ENCODE results near the gene CFAP97D2.
"Not testable (repeated sequence)": the region's sequence is repeated elsewhere in the genome, so short reads cannot be mapped to it uniquely, and the experiment has no call there.

The CFAP97D2 gene

DNA sequence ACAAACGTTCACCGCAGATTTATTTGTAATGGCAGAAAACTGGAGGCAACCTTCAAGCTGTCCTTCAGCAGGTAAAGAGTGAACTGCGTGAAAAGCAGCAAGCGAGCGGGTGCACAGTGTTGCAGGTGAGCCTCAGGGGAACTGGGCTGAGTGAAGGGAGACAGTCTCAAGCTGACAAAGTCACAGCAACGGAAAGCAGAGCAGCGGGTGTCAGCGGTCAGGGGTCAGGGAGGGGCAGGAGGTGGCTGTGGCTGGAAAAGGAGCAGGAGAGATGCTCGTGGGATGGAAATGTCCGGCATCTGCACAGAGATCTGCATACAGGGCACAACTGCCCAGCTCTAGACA, 38.2 kb upstream of the CFAP97D2 start:
- Mint-ChIP-seq H3K27ac (no peak overlapping the region), H3K9me3 (no peaks in the 10 kb centered on the region), H3K4me3 (no peak overlapping the region), H3K4me1 (peaks cover 13% of the 10 kb centered on the region), H3K36me3 (no peaks in the 10 kb centered on the region), H3K27me3 (no peaks in the 10 kb centered on the region)
- peak; percentile 83 for ATAC-seq

DNA sequence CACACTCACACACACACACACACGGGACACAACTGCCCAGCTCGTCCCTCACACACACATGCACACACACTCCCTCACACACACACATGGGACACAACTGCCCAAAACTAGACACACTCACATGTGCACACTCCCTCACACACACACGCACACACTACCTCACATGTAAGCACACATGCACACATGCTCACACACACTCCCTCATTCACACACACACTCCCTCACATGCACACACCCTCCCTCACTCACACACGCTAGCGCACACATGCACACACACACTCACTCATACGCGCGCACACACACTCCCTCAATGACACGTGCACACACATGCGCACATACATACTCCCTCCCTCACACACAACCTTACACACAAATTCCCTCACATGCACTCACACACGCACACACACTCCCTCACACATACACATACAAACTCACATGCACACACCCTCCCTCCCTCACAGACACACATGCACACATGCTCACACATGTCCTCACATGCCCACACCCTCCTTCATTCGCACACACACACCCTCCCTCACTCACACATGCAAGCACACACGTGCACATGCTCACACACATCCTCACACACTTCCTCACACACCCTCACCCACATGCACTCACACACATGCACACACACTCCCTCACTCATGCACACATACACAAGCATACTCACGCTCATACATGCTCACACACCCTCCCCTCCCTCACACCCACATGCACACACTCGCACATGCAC, 37.6 kb upstream of the CFAP97D2 start:
- Mint-ChIP-seq H3K4me3 (no peak overlapping the region), H3K4me1 (peaks cover 18% of the 10 kb centered on the region), H3K36me3 (no peaks in the 10 kb centered on the region), H3K9me3 (no peaks in the 10 kb centered on the region), H3K27me3 (no peaks in the 10 kb centered on the region), H3K27ac (no peak overlapping the region)
- ATAC-seq = no peak

DNA sequence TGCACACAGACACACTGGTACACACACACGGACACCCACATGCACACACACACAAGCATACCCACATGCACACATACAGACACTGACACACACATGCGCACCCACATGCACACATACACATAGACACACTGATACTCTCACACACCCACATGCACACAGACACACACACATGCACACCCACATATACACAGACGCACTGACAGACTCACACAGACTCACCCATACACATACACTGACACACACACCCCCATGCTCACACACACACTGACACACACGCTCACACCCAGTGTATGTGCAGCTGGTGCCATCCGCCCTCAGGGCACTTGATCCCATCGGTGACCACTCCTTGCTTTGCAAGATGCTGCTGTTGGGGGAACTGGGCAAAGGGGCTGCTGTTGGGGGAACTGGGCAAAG, 36.9 kb upstream of the CFAP97D2 start:
- no peak for ATAC-seq
- Mint-ChIP-seq H3K36me3 (no peaks in the 10 kb centered on the region), H3K4me1 (peaks cover 26% of the 10 kb centered on the region), H3K9me3 (no peaks in the 10 kb centered on the region), H3K27me3 (no peaks in the 10 kb centered on the region), H3K27ac (no peak overlapping the region), H3K4me3 (no peak overlapping the region)

DNA sequence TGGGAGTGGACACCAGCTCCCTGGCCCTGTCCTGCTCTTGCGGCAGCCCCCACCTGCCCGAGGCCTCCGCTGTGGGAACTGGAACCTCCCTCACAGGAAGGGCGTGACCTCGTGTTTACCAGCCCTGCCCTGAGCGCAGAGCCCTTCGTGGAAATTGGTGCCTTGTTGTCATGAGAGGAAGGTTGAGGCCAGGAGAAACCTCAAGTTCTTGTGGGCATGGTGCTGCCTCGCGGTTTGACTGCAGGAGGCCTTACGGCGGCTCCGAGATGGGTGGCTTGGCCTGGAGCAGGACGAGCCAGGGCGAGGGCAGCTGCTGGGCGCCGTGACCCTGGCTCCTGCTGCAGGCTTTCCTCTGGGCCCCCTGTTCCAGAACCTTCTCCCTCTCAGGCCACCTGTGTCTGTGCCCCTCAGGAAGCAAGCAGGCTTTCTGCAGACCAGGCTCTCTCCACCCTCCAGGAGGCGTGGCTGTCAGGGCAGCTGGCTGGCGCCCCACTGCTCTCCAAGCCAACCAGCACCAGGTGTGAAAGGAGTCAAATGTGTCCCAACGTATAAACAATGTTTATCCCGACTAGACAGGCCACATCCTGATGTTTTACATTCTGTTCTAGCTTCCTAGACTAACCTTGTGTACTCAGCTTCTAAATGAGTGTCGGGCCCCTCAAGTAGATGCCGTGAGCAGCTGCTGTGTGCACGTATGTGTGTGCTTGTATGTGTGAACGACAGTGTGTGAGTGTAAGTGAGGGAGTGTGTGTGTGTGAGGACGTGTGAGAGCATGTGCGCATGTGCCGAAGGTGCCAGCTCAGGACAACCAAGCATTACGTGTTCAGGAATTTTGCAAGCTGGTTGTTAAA, 36.2 kb upstream of the CFAP97D2 start:
- H3K36me3 Mint-ChIP-seq = no peaks in the 10 kb centered on the region
- H3K27ac Mint-ChIP-seq = no peak overlapping the region
- no peaks in the 10 kb centered on the region for H3K27me3 Mint-ChIP-seq
- peak; percentile 61 for ATAC-seq
- H3K4me3 Mint-ChIP-seq = no peak overlapping the region
- H3K9me3 Mint-ChIP-seq = no peaks in the 10 kb centered on the region
- peaks cover 29% of the 10 kb centered on the region for H3K4me1 Mint-ChIP-seq

DNA sequence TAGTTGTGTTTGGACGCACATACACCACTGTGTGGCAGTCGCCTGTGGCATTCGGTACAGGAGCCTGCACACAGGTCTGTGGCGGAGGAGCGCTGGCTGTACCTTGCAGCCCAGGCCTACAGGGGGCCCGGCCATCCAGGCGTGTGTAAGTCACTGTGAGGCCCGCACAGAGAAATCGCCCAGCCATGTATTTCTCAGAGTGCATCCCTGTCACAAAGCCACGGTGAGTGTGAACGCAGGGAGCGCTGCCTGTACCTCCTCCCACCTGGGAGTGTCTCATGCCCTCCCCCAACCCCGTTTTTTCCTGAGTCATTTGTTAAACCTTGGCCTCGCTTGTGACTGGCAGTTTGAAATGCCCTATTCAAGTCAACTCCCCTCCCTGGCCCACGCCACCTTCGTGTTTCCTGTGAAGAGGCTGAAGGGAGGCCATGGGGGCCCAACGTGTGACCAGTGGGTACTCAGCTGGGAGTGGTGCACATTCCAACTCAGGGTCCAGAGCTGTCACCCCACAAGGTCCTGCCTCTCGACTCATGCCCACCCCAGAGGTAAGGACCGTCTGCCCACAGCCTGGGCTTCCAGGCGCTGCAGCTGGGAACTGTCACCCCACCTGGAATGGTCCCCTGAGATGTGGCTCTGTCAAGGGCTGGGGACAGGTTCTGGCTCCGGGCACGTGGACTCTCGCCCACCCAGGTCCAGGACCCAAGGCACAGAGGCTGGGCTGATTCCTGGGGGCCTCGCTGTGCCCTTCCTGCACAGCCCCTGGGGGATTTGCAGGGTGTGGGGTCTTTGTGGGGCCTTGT, 35.1 kb upstream of the CFAP97D2 start:
- H3K4me3 Mint-ChIP-seq = no peak overlapping the region
- H3K4me1 Mint-ChIP-seq = peaks cover 40% of the 10 kb centered on the region
- no peaks in the 10 kb centered on the region for H3K9me3 Mint-ChIP-seq
- no peaks in the 10 kb centered on the region for H3K36me3 Mint-ChIP-seq
- H3K27me3 Mint-ChIP-seq = no peaks in the 10 kb centered on the region
- H3K27ac Mint-ChIP-seq = no peak overlapping the region
- peak; percentile 56 for ATAC-seq

DNA sequence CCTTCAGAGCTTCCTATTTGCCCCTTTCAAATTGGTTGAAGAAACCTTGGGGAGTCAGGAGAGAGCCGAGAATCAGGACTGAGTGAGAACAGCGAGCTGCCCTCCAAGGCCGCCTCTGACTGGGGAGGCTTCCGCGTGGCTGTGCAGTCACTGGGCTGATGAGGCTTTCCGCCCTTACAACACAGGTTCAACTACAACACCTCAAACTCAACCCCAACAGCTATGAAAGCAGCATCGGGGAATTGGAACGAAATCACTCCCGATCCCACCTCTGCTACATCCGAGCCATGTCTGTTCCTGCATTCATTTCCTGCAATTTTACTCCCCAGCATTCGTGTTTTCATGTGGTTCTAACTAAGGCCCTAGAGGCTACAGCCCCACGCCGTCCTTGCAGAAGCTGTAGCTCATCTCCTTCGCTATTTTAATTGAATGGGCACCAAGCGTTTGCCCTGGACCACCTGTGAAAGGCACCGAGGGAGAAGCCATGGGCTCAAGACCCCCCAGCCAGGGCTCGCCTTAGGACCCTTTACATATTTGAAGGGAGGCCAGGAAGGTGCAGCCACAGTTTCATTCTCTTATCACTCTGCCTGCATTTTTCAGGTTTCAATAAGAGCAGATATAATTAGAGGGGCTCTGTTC, 34.3 kb upstream of the CFAP97D2 start:
- H3K36me3 Mint-ChIP-seq = no peaks in the 10 kb centered on the region
- H3K27me3 Mint-ChIP-seq = no peaks in the 10 kb centered on the region
- peaks cover 46% of the 10 kb centered on the region for H3K4me1 Mint-ChIP-seq
- H3K27ac Mint-ChIP-seq = peak overlapping the region; percentile 64
- H3K9me3 Mint-ChIP-seq = no peaks in the 10 kb centered on the region
- H3K4me3 Mint-ChIP-seq = no peak overlapping the region
- ATAC-seq = no peak

DNA sequence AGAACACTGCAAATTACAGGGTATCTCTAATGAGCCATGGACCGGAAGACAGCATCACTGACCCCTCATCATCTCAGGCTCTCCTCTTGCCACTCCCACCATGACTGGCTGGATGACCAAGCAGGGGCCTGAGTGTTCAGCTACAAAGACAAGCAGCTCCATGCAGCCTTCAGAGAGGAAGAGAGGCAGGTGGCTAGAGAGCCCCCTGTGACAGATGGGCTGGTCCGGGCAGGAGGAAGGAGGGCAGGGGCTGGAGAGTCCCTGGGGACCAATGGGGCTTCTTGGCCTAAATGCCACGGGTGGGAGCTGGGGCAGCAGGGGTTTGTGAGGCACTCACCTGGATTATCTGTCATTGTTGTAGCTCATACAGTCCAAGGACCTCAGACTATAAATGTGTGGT, 33.8 kb upstream of the CFAP97D2 start:
- Mint-ChIP-seq H3K27ac (peak overlapping the region; percentile 64), H3K4me3 (no peak overlapping the region), H3K9me3 (no peaks in the 10 kb centered on the region), H3K36me3 (no peaks in the 10 kb centered on the region), H3K4me1 (peaks cover 46% of the 10 kb centered on the region), H3K27me3 (no peaks in the 10 kb centered on the region)
- ATAC-seq = no peak

DNA sequence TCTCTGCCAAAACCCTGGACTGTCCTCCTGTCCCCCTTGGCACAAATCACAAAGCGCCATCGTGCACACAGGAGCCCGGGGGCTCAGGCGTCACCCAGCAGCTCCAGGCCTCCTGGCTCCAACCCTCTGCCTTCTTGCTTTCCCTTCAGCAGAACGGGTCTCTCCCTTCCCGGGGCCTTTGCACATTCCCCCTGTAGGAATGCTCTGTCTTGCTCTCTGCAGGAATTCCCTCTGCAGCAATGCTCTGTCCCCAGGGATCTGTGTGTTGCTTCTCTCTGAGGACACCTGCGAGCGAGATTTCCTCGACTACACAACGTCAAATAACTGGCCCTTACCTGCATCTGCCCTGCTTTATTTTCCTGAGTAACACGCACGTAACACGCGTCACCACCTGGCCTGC, 33.3 kb upstream of the CFAP97D2 start:
- no peaks in the 10 kb centered on the region for H3K36me3 Mint-ChIP-seq
- H3K27ac Mint-ChIP-seq = peak overlapping the region; percentile 64
- no peak overlapping the region for H3K4me3 Mint-ChIP-seq
- H3K27me3 Mint-ChIP-seq = no peaks in the 10 kb centered on the region
- peaks cover 46% of the 10 kb centered on the region for H3K4me1 Mint-ChIP-seq
- no peak for ATAC-seq
- H3K9me3 Mint-ChIP-seq = no peaks in the 10 kb centered on the region

DNA sequence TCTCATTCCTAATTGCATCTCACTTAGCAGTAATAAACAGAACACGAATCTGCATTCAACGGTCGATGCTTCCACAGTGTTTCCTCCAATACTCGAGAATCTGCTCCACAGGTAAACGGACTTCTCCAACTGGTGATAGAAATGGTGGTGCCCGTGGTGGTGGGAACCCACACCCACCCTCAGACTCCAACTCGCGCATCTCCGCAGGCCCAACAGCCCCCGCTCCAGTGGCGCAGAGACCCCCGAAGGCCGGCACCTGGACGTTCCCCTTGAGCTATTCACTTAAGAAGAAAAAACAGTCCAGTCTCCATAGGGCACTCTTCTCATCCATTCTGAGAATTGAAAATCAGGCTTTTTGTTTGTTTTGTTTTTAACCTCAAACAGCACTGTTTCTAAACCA, 32.9 kb upstream of the CFAP97D2 start:
- H3K27me3 Mint-ChIP-seq = no peaks in the 10 kb centered on the region

DNA sequence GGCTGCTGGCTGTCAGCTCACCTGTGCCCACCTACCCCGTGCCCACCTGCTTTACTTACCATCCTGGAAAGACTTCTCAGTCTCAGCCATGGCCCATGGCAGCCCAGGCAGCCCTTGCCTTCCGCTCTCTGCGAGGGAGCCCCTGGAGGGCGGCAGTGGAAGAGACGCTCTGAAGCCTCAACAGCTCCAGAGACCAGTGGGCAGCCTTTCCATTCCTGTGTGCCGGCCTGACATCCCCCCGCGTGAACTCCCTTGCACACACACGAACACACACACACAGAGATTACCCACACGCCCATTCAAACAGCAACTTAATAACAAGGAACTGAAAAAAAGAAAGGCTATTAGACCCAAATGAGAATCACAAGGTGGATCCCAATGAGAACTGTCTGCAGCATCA, 32.4 kb upstream of the CFAP97D2 start:
- H3K9me3 Mint-ChIP-seq = no peaks in the 10 kb centered on the region
- no peaks in the 10 kb centered on the region for H3K27me3 Mint-ChIP-seq
- H3K36me3 Mint-ChIP-seq = no peaks in the 10 kb centered on the region
- peak; percentile 52 for ATAC-seq
- H3K4me1 Mint-ChIP-seq = peaks cover 46% of the 10 kb centered on the region
- H3K4me3 Mint-ChIP-seq = peak overlapping the region; percentile 2
- peak overlapping the region; percentile 64 for H3K27ac Mint-ChIP-seq

More for the DNA sequence above, 32.9 kb upstream of the CFAP97D2 start:
- no peaks in the 10 kb centered on the region for H3K9me3 Mint-ChIP-seq
- H3K27ac Mint-ChIP-seq = peak overlapping the region; percentile 64
- no peak overlapping the region for H3K4me3 Mint-ChIP-seq
- peaks cover 46% of the 10 kb centered on the region for H3K4me1 Mint-ChIP-seq
- ATAC-seq = no peak
- no peaks in the 10 kb centered on the region for H3K36me3 Mint-ChIP-seq

DNA sequence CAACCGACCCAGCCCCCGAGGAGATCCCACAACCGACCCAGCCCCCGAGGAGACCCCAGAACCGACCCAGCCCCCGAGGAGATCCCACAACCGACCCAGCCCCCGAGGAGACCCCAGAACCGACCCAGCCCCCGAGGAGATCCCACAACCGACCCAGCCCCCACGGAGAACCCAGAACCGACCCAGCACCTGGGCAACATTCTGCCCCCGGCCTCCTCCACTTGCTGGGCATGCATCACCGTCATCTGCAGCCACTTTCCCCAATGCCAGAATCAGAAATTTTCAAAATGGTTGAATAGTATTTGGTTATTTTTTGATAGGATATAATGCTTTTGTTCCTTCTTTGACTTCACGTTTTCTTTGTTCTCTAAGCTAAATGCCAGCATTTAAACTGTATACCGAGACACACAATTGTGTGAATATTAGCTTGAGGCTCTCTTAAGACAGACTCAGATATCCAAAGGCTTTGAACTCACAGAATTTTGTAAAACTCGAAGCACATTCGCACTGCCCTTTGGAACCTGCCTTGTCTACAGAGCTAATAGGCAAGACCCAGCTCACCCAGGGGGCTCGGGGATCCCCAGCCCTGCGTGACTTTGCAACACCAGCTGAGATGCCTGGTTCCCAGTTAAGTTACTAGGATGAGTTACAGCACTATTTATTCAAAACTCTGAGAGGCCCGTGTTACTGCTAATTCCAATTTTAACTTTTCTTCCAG, 31.1 kb upstream of the CFAP97D2 start:
- ATAC-seq = peak; percentile 63
- Mint-ChIP-seq H3K9me3 (no peaks in the 10 kb centered on the region), H3K4me1 (peaks cover 46% of the 10 kb centered on the region), H3K4me3 (peak overlapping the region; percentile 28), H3K36me3 (no peaks in the 10 kb centered on the region), H3K27ac (peak overlapping the region; percentile 92), H3K27me3 (no peaks in the 10 kb centered on the region)

DNA sequence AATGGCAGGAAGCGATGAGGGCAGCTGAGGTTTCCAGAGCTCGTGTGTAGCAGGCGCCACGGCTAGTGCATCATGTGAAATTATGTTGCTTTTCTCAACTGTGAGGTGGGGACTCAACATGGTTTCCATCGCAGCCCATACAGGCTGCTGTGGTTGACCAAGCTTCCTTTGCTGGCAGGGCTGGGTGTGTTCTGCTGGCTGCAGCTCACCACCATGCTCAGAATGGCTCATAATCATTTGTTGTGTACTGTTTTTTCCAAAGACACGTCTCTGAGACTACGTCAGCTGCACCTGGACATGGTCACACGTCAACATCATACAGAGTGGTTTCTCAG, 30.6 kb upstream of the CFAP97D2 start:
- peak overlapping the region; percentile 92 for H3K27ac Mint-ChIP-seq
- ATAC-seq = peak; percentile 92
- peaks cover 46% of the 10 kb centered on the region for H3K4me1 Mint-ChIP-seq
- peak overlapping the region; percentile 28 for H3K4me3 Mint-ChIP-seq
- H3K9me3 Mint-ChIP-seq = peaks cover 2% of the 10 kb centered on the region
- no peaks in the 10 kb centered on the region for H3K27me3 Mint-ChIP-seq
- no peaks in the 10 kb centered on the region for H3K36me3 Mint-ChIP-seq

DNA sequence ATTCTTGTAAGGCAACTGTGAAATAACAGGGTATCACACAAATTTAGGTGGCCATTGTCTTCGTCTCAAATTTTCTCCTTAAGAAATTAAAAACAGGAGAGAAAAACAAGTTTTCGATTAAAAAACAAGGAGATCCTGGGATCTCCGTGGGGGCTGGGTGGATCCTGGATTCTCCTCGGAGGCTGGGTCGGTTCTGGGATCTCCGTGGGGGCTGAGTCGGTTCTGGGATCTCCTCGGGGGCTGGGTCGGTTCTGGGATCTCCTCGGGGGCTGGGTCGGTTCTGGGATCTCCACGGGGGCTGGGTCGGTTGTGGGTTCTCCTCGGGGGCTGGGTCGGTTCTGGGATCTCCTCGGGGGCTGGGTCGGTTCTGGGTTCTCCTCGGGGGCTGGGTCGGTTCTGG, 30.2 kb upstream of the CFAP97D2 start:
- H3K27me3 Mint-ChIP-seq, H3K9me3 Mint-ChIP-seq, ATAC-seq, H3K36me3 Mint-ChIP-seq: not testable (repeated sequence)
- Mint-ChIP-seq H3K4me3 (peak overlapping the region; percentile 28), H3K27ac (peak overlapping the region; percentile 92), H3K4me1 (peaks cover 50% of the 10 kb centered on the region)

DNA sequence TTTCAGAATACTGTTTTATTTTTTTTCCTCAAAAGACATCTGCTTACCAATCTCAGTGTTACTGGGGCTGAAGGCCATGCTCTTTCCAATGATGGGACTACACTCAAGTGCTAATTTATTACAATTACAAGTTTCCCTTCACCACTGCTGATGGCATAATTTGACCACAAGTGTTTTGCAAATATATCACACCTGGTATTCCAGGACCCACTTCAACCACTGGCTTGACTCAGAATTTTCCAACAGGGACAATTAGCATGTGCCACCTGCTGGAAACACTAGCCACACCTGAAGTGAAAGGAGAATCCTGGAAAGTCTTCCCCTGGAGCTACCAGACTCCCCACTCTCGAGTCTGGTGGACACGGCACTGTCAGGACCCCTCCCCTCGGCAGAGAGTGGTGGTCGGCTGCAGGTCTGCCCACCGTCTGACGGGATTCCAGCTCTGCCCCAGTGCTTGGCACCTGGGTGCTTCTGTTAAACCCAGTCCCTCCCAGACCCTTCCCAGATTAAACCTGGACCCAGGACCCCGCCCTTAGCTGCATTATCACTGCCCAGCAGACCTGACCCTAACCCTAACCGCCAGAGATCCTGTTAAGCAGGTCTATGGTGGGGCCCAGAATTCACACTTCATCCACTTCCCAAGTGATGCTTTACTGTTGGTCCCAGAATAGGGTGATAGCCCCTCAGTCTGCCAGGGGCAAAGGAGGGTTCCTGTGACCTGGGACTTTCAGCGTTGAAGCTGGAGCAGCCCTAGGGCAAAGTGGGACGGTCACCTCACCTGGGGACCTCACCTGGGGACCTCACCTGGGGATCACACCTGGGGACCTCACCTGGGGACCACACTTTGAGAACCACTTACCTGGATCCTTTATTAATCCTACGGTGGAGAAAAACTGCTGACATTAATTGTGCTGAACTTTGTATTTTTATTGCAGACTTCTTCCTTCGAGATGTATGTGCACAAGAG, 29.0 kb upstream of the CFAP97D2 start:
- peaks cover 55% of the 10 kb centered on the region for H3K4me1 Mint-ChIP-seq
- H3K9me3 Mint-ChIP-seq = peaks cover 5% of the 10 kb centered on the region
- no peak overlapping the region for H3K4me3 Mint-ChIP-seq
- H3K27me3 Mint-ChIP-seq = peaks cover 12% of the 10 kb centered on the region
- H3K36me3 Mint-ChIP-seq = no peaks in the 10 kb centered on the region
- H3K27ac Mint-ChIP-seq = peak overlapping the region; percentile 92
- ATAC-seq = no peak

Measured in stimulated activated memory B cell treated with anti-CD40 and anti-IgM and Interleukin-4, amounts not matched to agents 10 μg/mL and 1 μg/mL and 100 μg/mL, for 72 hours (primary cell).